Measurements from ENCODE around the gene TSPEAR. TPM values are rescaled to one million over a fixed set of nuclear protein-coding genes. Genes with fewer than 3 reads are reported as not detected.
A peak's percentile ranks its signal among the peaks of the same experiment; 100 is the strongest.

Gene TSPEAR
- total and polyA plus RNA-seq, 3 donors from 2014 or later = 0.53 to 0.62 (median 0.55) TPM

- no peaks in the 10 kb centered on the region for H3K36me3 ChIP-seq (ENCODE audit: low read depth, missing control alignments)
- peaks cover 12% of the 10 kb centered on the region for H3K4me1 ChIP-seq
- WGBS, 2 donors = 86 to 90% methylated on average over 14 of the region's 14 CpGs
- no peak for DNase-seq
- no peaks in the 10 kb centered on the region for H3K27me3 ChIP-seq
- TF ChIP-seq CTCF (IDR thresholded peaks at IDR 0.05) = no peak
- no peak for TF ChIP-seq POLR2A (IDR thresholded peaks at IDR 0.05)
- intact Hi-C loops (cut with DNase I; ENCODE audit: low total_unique reads) = no loop called here
- H3K9me3 ChIP-seq = no peaks in the 10 kb centered on the region
- no peak overlapping the region for H3K27ac ChIP-seq
- no peak overlapping the region for H3K4me3 ChIP-seq
These were observed 13.6 kb upstream of the TSPEAR start for GRCh38 chr21:44724926-44725325.

GRCh38 chr21:44724196-44724595, 12.8 kb upstream of the TSPEAR start:
- intact Hi-C loops (cut with DNase I; ENCODE audit: low total_unique reads) = no loop called here
- no peaks in the 10 kb centered on the region for H3K36me3 ChIP-seq (ENCODE audit: low read depth, missing control alignments)
- no peaks in the 10 kb centered on the region for H3K9me3 ChIP-seq
- H3K4me3 ChIP-seq = peak overlapping the region in 1 of 2 donors; percentile 47
- peaks cover 12% of the 10 kb centered on the region for H3K4me1 ChIP-seq
- H3K27ac ChIP-seq = no peak overlapping the region
- WGBS, 2 donors = 54 to 57% methylated on average over 7 of the region's 7 CpGs
- no peak for TF ChIP-seq CTCF (IDR thresholded peaks at IDR 0.05)
- no peak for TF ChIP-seq POLR2A (IDR thresholded peaks at IDR 0.05)
- H3K27me3 ChIP-seq = no peaks in the 10 kb centered on the region
- no peak for DNase-seq

- intact Hi-C loops (cut with DNase I; ENCODE audit: low total_unique reads) = no loop called here
- no peaks in the 10 kb centered on the region for H3K27me3 ChIP-seq
- no peaks in the 10 kb centered on the region for H3K36me3 ChIP-seq (ENCODE audit: low read depth, missing control alignments)
- WGBS, 2 donors = 3 to 13% methylated on average over 39 to 61 of the region's 61 CpGs
- H3K4me3 ChIP-seq = peak overlapping the region; percentile 24 to 47
- H3K27ac ChIP-seq = no peak overlapping the region
- H3K9me3 ChIP-seq = no peaks in the 10 kb centered on the region
- TF ChIP-seq CTCF (IDR thresholded peaks at IDR 0.05) = no peak
- no peak for TF ChIP-seq POLR2A (IDR thresholded peaks at IDR 0.05)
- peaks cover 12% of the 10 kb centered on the region for H3K4me1 ChIP-seq
- peak; percentile 37 for DNase-seq
These were observed 12.1 kb upstream of the TSPEAR start for GRCh38 chr21:44723177-44724131.

GRCh38 chr21:44722731-44723130, 11.4 kb upstream of the TSPEAR start:
- H3K27me3 ChIP-seq = no peaks in the 10 kb centered on the region
- TF ChIP-seq POLR2A (IDR thresholded peaks at IDR 0.05) (no peak), CTCF (IDR thresholded peaks at IDR 0.05) (no peak)
- 32 to 33% methylated on average over 5 of the region's 5 CpGs for WGBS, 2 donors

More at GRCh38 chr21:44722731-44723130, 11.4 kb upstream of the TSPEAR start:
- Histone ChIP-seq H3K9me3 (no peaks in the 10 kb centered on the region), H3K4me1 (peaks cover 12% of the 10 kb centered on the region), H3K36me3 (ENCODE audit: low read depth, missing control alignments) (no peaks in the 10 kb centered on the region), H3K4me3 (no peak overlapping the region), H3K27ac (no peak overlapping the region)
- DNase-seq = no peak
- intact Hi-C loops (cut with DNase I; ENCODE audit: low total_unique reads) = no loop called here

All from testis (tissue), 3 donors.